GM12874 (cell line): ENCODE measurements around the gene PABPC3.

Experiments
- CTCF ChIP-seq: IDR thresholded peaks from 2 replicates; pipeline ENCODE4 v1.5.1; 2011; ENCODE audit warnings: low read depth, mild to moderate bottlenecking, control low read depth, low read length, moderate library complexity; ENCODE audit not compliant: insufficient read depth

The PABPC3 gene

GRCh38 chr13:25095851-25096453, at the start of gene PABPC3:
Gene PABPC3 (plus strand): TSS chr13:25096136. CDS start chr13:25096199, 63 bp downstream.
- no peak for TF ChIP-seq CTCF

- TF ChIP-seq CTCF: no peak
Observed at GRCh38 chr13:25046274-25046984, 49.5 kb upstream of the PABPC3 start.

- TF ChIP-seq CTCF: no peak
Observed at GRCh38 chr13:25046985-25047511, 48.9 kb upstream of the PABPC3 start.

GRCh38 chr13:25051065-25051464, 44.9 kb upstream of the PABPC3 start:
- TF ChIP-seq CTCF: no peak

- no peak for TF ChIP-seq CTCF
Observed at GRCh38 chr13:25059166-25059565, 36.8 kb upstream of the PABPC3 start.

- TF ChIP-seq CTCF: no peak
Observed at GRCh38 chr13:25059958-25060357, 36.0 kb upstream of the PABPC3 start.

- no peak for TF ChIP-seq CTCF
Observed at GRCh38 chr13:25062479-25062878, 33.5 kb upstream of the PABPC3 start.
